Measurements from ENCODE around the gene BEST3. TPM values are rescaled to one million over a fixed set of nuclear protein-coding genes. Genes with fewer than 3 reads are reported as not detected.
"Not testable (repeated sequence)": the region's sequence is repeated elsewhere in the genome, so short reads cannot be mapped to it uniquely, and the experiment has no call there.

BEST3 gene
- total RNA-seq, 1 donor from 2014 or later = 45.4 TPM

DNA sequence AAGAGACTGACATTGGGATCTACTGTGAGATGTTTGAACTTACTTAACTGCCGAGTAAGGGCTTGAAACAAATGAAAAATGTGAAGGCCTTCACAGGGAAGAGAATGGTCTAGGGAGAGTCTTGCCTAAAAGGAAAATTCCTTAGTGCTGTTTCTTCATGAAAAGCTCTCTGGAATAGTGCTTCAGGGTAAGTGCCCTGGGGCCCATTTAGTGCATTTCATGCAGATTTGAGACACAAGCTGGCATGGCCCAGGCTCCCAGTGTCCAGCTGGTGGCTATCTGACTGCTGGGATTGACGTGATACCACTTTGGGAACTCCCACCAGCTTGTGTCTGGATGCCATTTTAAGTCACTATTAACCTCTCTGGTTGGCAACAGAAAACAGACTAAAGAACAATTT lies 26.9 kb downstream of the BEST3 start:
- Histone ChIP-seq H3K27ac (ENCODE audit: low read depth, low read length) (no peak overlapping the region), H3K9ac (ENCODE audit: low read depth in 1 of 3, low read length in 3 of 3) (no peak overlapping the region), H3K36me3 (ENCODE audit: control insufficient read depth in 3 of 3, insufficient read depth in 3 of 3, low read length in 3 of 3) (peaks cover 21 to 75% (median 48%) of the 10 kb centered on the region in 3 donors), H3K27me3 (ENCODE audit: control insufficient read depth in 3 of 3, insufficient read depth in 3 of 3, low read length in 3 of 3) (no peaks in the 10 kb centered on the region), H3K9me3 (ENCODE audit: control insufficient read depth in 3 of 3, low read length in 3 of 3) (no peaks in the 10 kb centered on the region), H3K4me3 (ENCODE audit: low read length in 3 of 3) (no peak overlapping the region), H3K4me1 (ENCODE audit: control insufficient read depth in 3 of 3, insufficient read depth in 3 of 3, low read length in 3 of 3) (no peaks in the 10 kb centered on the region)

DNA sequence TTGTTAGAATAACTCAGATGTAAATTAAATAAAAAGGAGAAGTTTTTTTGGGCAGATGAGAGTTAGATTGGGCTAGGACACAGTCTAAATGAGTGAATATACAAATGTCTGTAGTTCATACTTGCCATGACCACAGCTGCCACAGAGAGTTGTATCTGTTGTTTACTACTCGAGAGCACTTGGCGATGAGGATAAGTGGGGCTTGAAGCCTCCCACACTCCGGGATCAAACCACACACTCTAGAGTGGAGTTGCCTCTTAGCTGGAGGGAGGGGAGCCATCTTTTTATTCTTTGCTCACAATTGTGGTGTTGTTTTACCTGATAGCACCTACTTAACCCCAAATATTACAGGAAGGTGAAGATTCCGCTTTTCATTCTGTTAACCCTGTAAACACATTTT lies 27.5 kb downstream of the BEST3 start:
- Histone ChIP-seq H3K36me3 (ENCODE audit: control insufficient read depth in 3 of 3, insufficient read depth in 3 of 3, low read length in 3 of 3) (peaks cover 16 to 69% (median 46%) of the 10 kb centered on the region in 3 donors), H3K4me1 (ENCODE audit: control insufficient read depth in 3 of 3, insufficient read depth in 3 of 3, low read length in 3 of 3) (no peaks in the 10 kb centered on the region), H3K27ac (ENCODE audit: low read depth, low read length) (no peak overlapping the region), H3K9ac (ENCODE audit: low read depth in 1 of 3, low read length in 3 of 3) (no peak overlapping the region), H3K9me3 (ENCODE audit: control insufficient read depth in 3 of 3, low read length in 3 of 3) (no peaks in the 10 kb centered on the region), H3K27me3 (ENCODE audit: control insufficient read depth in 3 of 3, insufficient read depth in 3 of 3, low read length in 3 of 3) (no peaks in the 10 kb centered on the region), H3K4me3 (ENCODE audit: low read length in 3 of 3) (no peak overlapping the region)

DNA sequence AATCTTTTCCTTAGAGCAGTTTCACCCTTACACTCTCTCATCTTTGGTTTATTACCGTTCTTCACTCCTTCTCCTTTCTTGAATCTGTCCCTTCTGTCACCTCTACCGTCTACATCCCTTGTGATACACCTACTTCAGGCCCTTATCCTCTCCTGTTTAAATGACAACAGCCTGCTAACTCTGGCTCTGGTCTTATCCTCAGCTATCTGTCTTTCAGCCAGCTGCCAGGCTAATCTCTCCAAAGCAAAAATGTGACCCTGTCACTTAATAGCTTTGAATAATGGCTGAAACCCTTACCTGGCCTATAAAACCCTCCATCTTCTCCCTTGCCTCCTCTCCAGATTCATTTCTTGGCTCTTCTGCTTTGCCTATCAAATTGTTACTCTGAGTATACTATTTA lies 32.3 kb downstream of the BEST3 start:
- Histone ChIP-seq H3K4me1 (ENCODE audit: control insufficient read depth in 3 of 3, insufficient read depth in 3 of 3, low read length in 3 of 3) (no peaks in the 10 kb centered on the region), H3K27me3 (ENCODE audit: control insufficient read depth in 3 of 3, insufficient read depth in 3 of 3, low read length in 3 of 3) (no peaks in the 10 kb centered on the region), H3K27ac (ENCODE audit: low read depth, low read length) (no peak overlapping the region), H3K9me3 (ENCODE audit: control insufficient read depth in 3 of 3, low read length in 3 of 3) (no peaks in the 10 kb centered on the region), H3K9ac (ENCODE audit: low read depth in 1 of 3, low read length in 3 of 3) (no peak overlapping the region), H3K4me3 (ENCODE audit: low read length in 3 of 3) (no peak overlapping the region), H3K36me3 (ENCODE audit: control insufficient read depth in 3 of 3, insufficient read depth in 3 of 3, low read length in 3 of 3) (peaks cover 16 to 47% (median 27%) of the 10 kb centered on the region in 3 donors)

DNA sequence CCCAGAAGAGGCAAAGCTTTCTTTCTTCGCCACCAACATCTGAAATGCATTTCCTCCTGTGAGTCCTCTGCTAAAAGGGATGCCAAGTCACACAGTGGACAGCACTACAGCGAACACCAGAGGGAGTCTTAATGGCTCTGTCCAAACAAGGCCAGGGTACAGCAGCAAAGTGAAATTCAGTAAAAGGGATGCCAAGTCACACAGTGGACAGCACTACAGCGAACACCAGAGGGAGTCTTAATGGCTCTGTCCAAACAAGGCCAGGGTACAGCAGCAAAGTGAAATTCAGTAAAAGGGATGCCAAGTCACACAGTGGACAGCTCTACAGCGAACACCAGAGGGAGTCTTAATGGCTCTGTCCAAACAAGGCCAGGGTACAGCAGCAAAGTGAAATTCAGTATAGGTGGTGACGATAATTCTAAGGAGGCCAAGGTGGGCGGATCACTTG lies 34.1 kb downstream of the BEST3 start:
- not testable (repeated sequence) for H3K4me1 ChIP-seq (ENCODE audit: control insufficient read depth in 3 of 3, insufficient read depth in 3 of 3, low read length in 3 of 3); H3K27ac ChIP-seq (ENCODE audit: low read depth, low read length); H3K27me3 ChIP-seq (ENCODE audit: control insufficient read depth in 3 of 3, insufficient read depth in 3 of 3, low read length in 3 of 3); H3K9me3 ChIP-seq (ENCODE audit: control insufficient read depth in 3 of 3, low read length in 3 of 3); H3K9ac ChIP-seq (ENCODE audit: low read depth in 1 of 3, low read length in 3 of 3); H3K4me3 ChIP-seq (ENCODE audit: low read length in 3 of 3)
- H3K36me3 ChIP-seq (ENCODE audit: control insufficient read depth in 3 of 3, insufficient read depth in 3 of 3, low read length in 3 of 3) = peaks cover 6 to 30% (median 21%) of the 10 kb centered on the region in 3 donors

DNA sequence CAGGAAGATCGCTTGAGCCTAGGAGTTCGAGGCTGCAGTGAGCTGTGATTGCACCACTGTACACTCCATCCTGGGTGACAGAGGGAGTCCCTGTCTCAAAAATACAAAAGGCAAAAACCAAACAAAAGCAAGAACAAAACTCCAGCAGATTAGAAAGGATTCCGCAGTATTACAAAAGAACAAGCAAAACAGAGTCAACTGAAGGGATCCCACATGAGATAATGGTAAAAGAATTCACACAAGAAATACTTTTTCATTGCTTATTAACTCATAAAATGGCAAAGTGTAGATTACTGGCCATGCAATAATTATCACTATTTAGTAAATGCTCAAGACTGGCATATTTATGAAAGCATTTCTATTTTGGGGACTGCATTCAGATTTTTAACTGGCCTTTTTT lies 35.4 kb downstream of the BEST3 start:
- peaks cover 5 to 21% (median 20%) of the 10 kb centered on the region in 3 donors for H3K36me3 ChIP-seq (ENCODE audit: control insufficient read depth in 3 of 3, insufficient read depth in 3 of 3, low read length in 3 of 3)

DNA sequence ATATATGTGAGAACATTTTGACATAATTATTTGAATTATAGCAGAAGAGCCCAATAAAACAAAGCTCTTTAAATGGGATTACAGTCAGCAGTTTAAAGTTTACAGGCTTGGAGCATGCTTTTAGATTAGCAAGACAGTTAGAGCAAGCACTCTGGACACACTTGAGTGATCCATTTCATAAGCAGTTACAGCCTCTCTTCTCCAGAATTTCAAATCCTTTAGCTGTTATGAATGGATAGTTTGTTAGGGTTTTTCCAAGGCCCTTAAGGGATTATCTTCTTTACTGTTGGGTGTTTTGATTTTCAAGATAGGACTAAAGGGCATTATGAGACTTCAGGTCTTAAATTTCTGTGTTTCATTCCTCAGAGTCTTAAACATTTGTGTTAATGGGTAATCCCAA lies 36.3 kb downstream of the BEST3 start:
- Histone ChIP-seq H3K36me3 (ENCODE audit: control insufficient read depth in 3 of 3, insufficient read depth in 3 of 3, low read length in 3 of 3) (peaks cover 2 to 15% (median 13%) of the 10 kb centered on the region in 3 donors), H3K27me3 (ENCODE audit: control insufficient read depth in 3 of 3, insufficient read depth in 3 of 3, low read length in 3 of 3) (no peaks in the 10 kb centered on the region), H3K9me3 (ENCODE audit: control insufficient read depth in 3 of 3, low read length in 3 of 3) (no peaks in the 10 kb centered on the region), H3K4me1 (ENCODE audit: control insufficient read depth in 3 of 3, insufficient read depth in 3 of 3, low read length in 3 of 3) (peaks cover 11 to 19% (median 14%) of the 10 kb centered on the region in 3 donors), H3K27ac (ENCODE audit: low read depth, low read length) (no peak overlapping the region), H3K9ac (ENCODE audit: low read depth in 1 of 3, low read length in 3 of 3) (no peak overlapping the region), H3K4me3 (ENCODE audit: low read length in 3 of 3) (no peak overlapping the region)

More for the DNA sequence above, 35.4 kb downstream of the BEST3 start:
- H3K9me3 ChIP-seq (ENCODE audit: control insufficient read depth in 3 of 3, low read length in 3 of 3) = no peaks in the 10 kb centered on the region
- peaks cover 5 to 12% (median 8%) of the 10 kb centered on the region in 3 donors for H3K4me1 ChIP-seq (ENCODE audit: control insufficient read depth in 3 of 3, insufficient read depth in 3 of 3, low read length in 3 of 3)
- no peak overlapping the region for H3K4me3 ChIP-seq (ENCODE audit: low read length in 3 of 3)
- no peak overlapping the region for H3K9ac ChIP-seq (ENCODE audit: low read depth in 1 of 3, low read length in 3 of 3)
- no peak overlapping the region for H3K27ac ChIP-seq (ENCODE audit: low read depth, low read length)
- no peaks in the 10 kb centered on the region for H3K27me3 ChIP-seq (ENCODE audit: control insufficient read depth in 3 of 3, insufficient read depth in 3 of 3, low read length in 3 of 3)

DNA sequence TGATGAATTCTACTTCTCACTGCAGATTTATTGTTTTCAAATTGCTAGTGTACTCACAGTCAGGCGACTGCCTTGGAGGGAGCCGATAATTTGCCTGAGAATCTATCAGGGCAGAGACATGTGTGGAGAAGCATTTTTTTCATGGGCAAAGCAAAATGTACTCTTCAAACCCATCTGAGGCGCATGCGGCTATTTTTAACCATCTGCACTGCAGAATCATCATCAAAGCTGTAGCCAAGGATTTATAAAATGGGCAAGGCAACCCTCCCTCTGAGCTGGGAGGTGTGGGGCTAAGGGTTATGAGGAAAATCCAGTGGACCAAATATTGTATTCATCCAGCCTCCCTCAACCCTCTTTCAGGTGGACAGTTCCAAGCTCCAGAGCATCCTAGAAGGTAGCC lies 37.7 kb downstream of the BEST3 start:
- Histone ChIP-seq H3K36me3 (ENCODE audit: control insufficient read depth in 3 of 3, insufficient read depth in 3 of 3, low read length in 3 of 3) (peaks cover 0 to 11% (median 6%) of the 10 kb centered on the region in 3 donors), H3K9ac (ENCODE audit: low read depth in 1 of 3, low read length in 3 of 3) (no peak overlapping the region), H3K27me3 (ENCODE audit: control insufficient read depth in 3 of 3, insufficient read depth in 3 of 3, low read length in 3 of 3) (no peaks in the 10 kb centered on the region), H3K9me3 (ENCODE audit: control insufficient read depth in 3 of 3, low read length in 3 of 3) (no peaks in the 10 kb centered on the region), H3K4me1 (ENCODE audit: control insufficient read depth in 3 of 3, insufficient read depth in 3 of 3, low read length in 3 of 3) (peaks cover 14 to 25% (median 16%) of the 10 kb centered on the region in 3 donors), H3K4me3 (ENCODE audit: low read length in 3 of 3) (no peak overlapping the region), H3K27ac (ENCODE audit: low read depth, low read length) (no peak overlapping the region)

DNA sequence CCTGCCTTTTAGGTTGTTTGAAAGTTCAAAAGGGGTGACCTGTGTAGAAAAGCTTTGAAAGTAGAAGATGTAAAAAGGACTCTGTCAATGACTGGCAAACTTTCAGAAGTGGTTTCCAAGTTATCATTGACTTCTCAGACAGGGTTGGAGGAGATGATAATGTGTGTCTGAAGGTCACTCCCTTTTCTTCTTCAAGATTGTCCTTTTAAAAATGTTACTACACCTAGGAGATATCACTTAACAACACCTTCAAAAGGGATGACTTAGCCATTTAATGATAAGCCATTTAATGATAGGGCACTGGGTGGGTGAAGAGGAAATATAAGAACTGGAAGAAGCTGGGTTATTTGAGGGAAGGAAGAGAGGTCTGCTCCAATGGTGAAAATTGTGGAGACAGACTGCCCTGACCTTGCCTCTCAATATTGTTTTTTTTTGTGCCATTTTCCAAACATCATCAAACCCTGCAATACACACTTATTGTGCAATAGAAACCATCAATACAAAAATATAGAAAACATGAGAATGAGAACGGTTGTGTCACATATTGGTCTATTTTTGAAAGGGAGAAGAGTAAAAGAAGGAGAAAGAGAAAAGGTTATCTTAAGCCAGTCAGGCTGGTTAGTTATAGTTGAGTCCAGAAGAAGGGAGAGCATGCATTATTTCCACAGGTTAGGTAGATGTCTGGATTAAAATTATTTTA lies 38.8 kb downstream of the BEST3 start:
- Histone ChIP-seq H3K27ac (ENCODE audit: low read depth, low read length) (no peak overlapping the region), H3K4me3 (ENCODE audit: low read length in 3 of 3) (no peak overlapping the region), H3K9me3 (ENCODE audit: control insufficient read depth in 3 of 3, low read length in 3 of 3) (no peaks in the 10 kb centered on the region), H3K4me1 (ENCODE audit: control insufficient read depth in 3 of 3, insufficient read depth in 3 of 3, low read length in 3 of 3) (peaks cover 16 to 29% (median 17%) of the 10 kb centered on the region in 3 donors), H3K36me3 (ENCODE audit: control insufficient read depth in 3 of 3, insufficient read depth in 3 of 3, low read length in 3 of 3) (peaks cover 3 to 9% (median 8%) of the 10 kb centered on the region in 3 donors), H3K9ac (ENCODE audit: low read depth in 1 of 3, low read length in 3 of 3) (no peak overlapping the region), H3K27me3 (ENCODE audit: control insufficient read depth in 3 of 3, insufficient read depth in 3 of 3, low read length in 3 of 3) (no peaks in the 10 kb centered on the region)

DNA sequence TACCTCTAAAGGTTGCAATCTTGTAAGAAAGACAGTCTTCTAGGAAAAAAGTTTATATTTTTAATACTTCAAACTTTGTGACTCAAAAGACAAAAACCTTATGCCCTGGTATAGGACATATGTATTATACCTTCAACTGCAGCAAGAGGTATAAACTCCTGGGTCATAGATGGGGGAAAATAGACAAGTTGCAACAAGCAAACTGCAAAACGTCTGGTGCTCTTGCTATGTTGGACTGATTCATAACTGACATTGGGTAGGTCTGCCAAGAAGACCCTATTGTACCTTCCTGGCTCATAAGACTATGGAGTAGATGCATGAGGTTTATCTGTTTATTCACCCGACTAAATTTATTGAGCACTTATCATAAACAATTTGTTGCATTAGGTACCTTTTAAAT lies 40.9 kb downstream of the BEST3 start:
- Histone ChIP-seq H3K9me3 (ENCODE audit: control insufficient read depth in 3 of 3, low read length in 3 of 3) (no peaks in the 10 kb centered on the region), H3K27me3 (ENCODE audit: control insufficient read depth in 3 of 3, insufficient read depth in 3 of 3, low read length in 3 of 3) (no peaks in the 10 kb centered on the region), H3K4me1 (ENCODE audit: control insufficient read depth in 3 of 3, insufficient read depth in 3 of 3, low read length in 3 of 3) (peaks cover 16 to 29% (median 17%) of the 10 kb centered on the region in 3 donors), H3K36me3 (ENCODE audit: control insufficient read depth in 3 of 3, insufficient read depth in 3 of 3, low read length in 3 of 3) (peaks cover 8 to 13% (median 11%) of the 10 kb centered on the region in 3 donors), H3K4me3 (ENCODE audit: low read length in 3 of 3) (peak overlapping the region in 1 of 3 donors; percentile 17), H3K27ac (ENCODE audit: low read depth, low read length) (peak overlapping the region; percentile 84), H3K9ac (ENCODE audit: low read depth in 1 of 3, low read length in 3 of 3) (peak overlapping the region in 1 of 3 donors; percentile 68)

DNA sequence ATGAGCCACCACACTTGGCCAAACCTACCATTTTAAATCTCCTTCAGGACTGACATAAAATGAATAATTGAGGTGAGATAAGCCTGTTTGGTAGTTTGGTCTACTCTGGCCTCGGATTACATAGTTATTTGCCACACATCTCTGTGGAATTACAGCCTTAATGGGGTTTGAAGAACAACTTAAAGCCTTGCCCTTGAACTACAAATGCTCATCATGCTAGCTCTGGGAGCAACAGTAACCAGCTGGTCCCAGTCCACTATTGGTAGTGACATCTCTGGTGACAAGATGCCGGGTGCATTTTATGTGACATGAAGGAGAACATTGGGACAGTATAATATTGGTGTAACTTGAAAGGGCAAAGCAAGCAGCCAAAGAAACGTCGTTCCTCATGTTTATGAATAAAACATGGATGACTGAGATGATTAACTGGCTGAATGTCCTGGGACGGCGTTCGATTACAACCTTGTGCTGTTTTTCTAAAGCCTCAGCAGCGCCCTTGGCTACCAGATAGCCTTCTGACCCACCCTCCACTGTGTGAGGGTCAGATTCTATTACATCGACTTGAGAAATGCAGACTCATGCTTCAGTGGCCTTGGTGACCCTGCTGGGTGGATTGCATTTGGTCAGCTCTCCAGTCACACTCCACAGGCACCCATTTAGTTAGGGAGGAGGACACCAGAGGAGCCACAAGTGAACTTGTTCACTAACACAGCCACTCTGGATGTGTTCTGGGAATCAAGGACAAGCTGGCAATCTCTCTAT lies 41.5 kb downstream of the BEST3 start:
- H3K9ac ChIP-seq (ENCODE audit: low read depth in 1 of 3, low read length in 3 of 3) = peak overlapping the region in 2 of 3 donors; percentile 18 to 68
- no peaks in the 10 kb centered on the region for H3K27me3 ChIP-seq (ENCODE audit: control insufficient read depth in 3 of 3, insufficient read depth in 3 of 3, low read length in 3 of 3)
- H3K27ac ChIP-seq (ENCODE audit: low read depth, low read length) = peak overlapping the region; percentile 84
- H3K9me3 ChIP-seq (ENCODE audit: control insufficient read depth in 3 of 3, low read length in 3 of 3) = no peaks in the 10 kb centered on the region
- peaks cover 8 to 13% (median 10%) of the 10 kb centered on the region in 3 donors for H3K36me3 ChIP-seq (ENCODE audit: control insufficient read depth in 3 of 3, insufficient read depth in 3 of 3, low read length in 3 of 3)
- no peak overlapping the region for H3K4me3 ChIP-seq (ENCODE audit: low read length in 3 of 3)
- peaks cover 16 to 29% (median 17%) of the 10 kb centered on the region in 3 donors for H3K4me1 ChIP-seq (ENCODE audit: control insufficient read depth in 3 of 3, insufficient read depth in 3 of 3, low read length in 3 of 3)
